Measurements from ENCODE around the gene ITGAV.

ITGAV gene

DNA sequence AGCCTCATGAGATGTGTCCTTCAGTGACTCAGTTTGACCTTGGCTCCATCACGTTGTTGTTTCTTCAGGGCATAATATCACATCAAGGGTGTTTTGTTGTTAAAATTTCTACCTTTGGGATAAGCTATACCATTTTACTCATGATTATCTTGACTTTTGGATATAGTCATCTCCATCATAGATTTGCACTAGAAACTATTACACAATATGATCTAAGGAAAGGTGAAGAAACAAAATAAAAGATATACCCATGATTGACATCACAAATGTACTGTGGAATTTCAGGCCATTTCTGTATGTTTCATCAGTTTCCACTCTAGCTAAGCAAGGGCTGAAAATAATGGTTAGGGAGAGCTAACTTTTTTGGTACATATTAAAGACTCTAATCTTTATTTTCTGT, 79.3 kb downstream of the ITGAV start:
- DNase-seq (ENCODE audit: low spot score), result no peak

DNA sequence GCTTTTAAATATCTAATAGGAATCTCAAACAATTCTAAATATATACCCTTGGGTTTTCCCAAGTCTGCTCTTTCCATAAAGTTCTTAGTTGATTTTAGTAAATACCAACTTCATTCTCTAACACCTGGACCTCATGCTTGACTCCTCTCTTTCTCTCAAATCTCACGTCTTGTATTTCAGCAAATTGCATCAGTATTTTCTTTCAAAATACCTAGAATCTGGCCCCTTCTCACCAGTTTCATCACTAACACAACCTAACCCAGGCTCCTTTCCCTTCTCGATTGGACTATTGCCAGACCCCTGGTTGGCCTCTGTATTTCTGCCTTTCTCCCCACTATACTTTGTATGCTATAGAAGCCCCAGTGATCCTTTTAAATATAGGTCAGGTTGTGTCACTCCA, 81.0 kb downstream of the ITGAV start:
- no peak for DNase-seq (ENCODE audit: low spot score)

- no peak for DNase-seq (ENCODE audit: low spot score)
Observed at GRCh38 chr2:186675380-186675779, 85.5 kb downstream of the ITGAV start.

DNA sequence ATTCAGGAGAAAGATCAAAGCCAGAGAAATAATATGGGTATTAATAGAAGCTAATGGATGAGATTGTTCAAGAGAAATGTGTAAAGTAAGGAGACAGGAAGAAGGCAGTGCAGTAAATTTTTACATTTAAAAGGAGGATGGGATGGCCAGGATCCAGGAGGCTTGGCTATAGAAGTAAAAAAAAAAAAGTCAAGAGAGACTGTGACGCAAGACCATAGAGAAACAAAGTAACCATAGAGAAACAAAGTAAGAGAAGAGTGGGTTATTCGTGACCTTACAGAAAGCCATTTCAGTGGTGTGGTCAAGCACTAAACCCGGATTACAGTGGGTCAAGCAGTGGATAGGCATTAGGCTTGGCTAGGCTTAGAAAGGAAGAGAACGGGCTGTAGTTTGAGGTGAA, 93.5 kb downstream of the ITGAV start:
- no peak for DNase-seq (ENCODE audit: low spot score)

GRCh38 chr2:186687807-186688211, 98.0 kb downstream of the ITGAV start:
- DNase-seq (ENCODE audit: low spot score), result peak; percentile 3

- DNase-seq (ENCODE audit: low spot score), result no peak
Observed at GRCh38 chr2:186688813-186689212, 99.0 kb downstream of the ITGAV start.

DNA sequence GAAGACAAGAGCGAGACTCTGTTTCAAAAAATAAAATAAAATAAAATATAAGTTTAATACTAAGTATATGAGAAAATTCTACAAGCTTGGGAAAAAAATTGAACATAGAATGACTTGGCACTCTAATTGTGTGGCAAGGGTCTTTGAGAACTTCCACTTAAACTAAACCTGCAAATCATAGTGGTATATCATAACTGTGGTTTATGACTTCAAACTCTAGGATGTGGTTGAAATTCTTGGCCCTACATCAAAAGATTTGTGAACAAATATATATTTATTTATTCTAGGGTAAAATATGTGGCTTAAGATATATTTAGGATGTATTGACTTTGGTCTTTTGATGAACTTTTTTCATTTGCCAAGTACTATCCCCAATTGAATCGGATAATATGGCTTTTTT, 100.9 kb downstream of the ITGAV start:
- no peak for DNase-seq (ENCODE audit: low spot score)

DNA sequence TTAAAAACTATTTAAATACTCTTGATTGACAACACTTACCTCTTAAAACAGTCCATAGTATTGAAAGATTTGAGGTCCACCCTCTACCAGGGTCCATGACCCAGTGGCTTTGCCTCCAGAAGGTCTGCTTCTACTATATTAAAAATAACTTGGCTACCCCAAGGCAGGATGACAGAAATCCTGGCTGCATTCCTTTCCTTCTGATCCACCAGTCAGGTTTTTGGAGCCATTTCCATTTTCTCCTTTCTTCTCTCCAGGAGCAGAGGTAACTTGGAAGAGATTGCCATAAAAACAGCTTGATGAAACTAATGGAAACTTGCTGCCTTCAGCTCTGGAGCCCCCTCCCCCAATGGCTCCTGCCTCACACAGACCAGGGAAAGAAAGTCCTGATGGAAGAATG, 101.4 kb downstream of the ITGAV start:
- DNase-seq (ENCODE audit: low spot score), result no peak

GRCh38 chr2:186691900-186692299, 102.0 kb downstream of the ITGAV start:
- DNase-seq (ENCODE audit: low spot score), result no peak

DNA sequence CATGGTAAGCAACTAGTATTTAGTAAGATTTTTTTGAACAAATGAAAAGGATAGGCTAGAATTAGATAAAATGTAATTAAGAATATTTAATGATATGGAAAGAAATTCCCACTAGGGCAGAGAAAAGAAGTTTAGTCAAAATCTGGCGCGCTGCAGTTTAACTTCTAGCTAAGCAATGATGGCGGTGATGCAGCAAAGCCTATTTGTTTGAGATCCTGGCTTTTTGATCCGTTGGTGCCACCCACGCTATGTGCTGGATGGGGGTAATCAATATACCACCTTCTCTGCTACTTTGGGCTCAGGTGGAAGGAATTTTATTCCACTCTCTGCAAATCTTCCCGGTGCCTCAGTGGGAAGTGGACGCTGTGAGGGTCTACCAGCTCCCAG, 103.6 kb downstream of the ITGAV start:
- DNase-seq (ENCODE audit: low spot score), result no peak

DNA sequence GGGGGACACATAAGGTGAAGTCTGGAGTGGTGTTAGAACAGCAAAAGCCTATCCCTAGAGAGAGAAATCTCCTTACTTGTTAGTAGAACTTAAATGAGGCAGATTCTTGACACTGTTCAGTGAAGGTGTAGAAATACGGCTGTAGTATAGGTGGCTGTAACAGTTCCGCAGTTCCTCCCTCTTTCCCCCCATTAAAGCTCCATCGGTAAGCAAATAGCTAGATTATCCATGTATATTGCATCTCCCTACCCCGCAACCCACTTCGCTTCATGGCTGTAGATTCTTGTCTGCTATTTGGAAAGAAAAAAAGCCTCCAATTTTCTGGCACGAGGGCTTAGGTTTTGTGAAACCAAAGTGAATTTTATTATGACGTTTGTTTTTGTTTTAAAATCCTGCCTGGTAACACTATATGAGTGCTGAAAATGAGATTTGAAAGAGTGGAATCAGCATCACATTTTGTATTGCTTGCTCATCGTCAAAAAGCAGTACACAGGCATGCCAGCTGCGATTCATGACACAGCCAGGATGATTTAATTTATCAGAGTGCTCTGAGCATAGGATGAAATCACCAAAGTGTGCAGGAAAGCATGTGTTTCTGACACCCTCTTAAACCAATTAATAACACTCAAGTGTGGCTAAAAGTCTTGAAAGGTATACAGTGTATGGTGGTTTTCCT, 105.4 kb downstream of the ITGAV start:
- peak; percentile 85 for DNase-seq (ENCODE audit: low spot score)

GRCh38 chr2:186696290-186696689, 106.4 kb downstream of the ITGAV start:
- DNase-seq (ENCODE audit: low spot score), result no peak

- no peak for DNase-seq (ENCODE audit: low spot score)
Observed at GRCh38 chr2:186696804-186697203, 106.9 kb downstream of the ITGAV start.

- DNase-seq (ENCODE audit: low spot score), result peak; percentile 86
Observed at GRCh38 chr2:186697536-186697935, 107.7 kb downstream of the ITGAV start.

- DNase-seq (ENCODE audit: low spot score), result no peak
Observed at GRCh38 chr2:186699742-186700141, 109.9 kb downstream of the ITGAV start.

- no peak for DNase-seq (ENCODE audit: low spot score)
Observed at GRCh38 chr2:186702006-186702405, 112.2 kb downstream of the ITGAV start.

GRCh38 chr2:186702501-186702900, 112.6 kb downstream of the ITGAV start:
- no peak for DNase-seq (ENCODE audit: low spot score)

GRCh38 chr2:186704897-186705296, 115.0 kb downstream of the ITGAV start:
- no peak for DNase-seq (ENCODE audit: low spot score)

GRCh38 chr2:186709529-186710450, 119.9 kb downstream of the ITGAV start:
- DNase-seq (ENCODE audit: low spot score), result no peak

GRCh38 chr2:186713691-186714090, 123.8 kb downstream of the ITGAV start:
- no peak for DNase-seq (ENCODE audit: low spot score)

GRCh38 chr2:186714611-186715010, 124.8 kb downstream of the ITGAV start:
- no peak for DNase-seq (ENCODE audit: low spot score)

DNA sequence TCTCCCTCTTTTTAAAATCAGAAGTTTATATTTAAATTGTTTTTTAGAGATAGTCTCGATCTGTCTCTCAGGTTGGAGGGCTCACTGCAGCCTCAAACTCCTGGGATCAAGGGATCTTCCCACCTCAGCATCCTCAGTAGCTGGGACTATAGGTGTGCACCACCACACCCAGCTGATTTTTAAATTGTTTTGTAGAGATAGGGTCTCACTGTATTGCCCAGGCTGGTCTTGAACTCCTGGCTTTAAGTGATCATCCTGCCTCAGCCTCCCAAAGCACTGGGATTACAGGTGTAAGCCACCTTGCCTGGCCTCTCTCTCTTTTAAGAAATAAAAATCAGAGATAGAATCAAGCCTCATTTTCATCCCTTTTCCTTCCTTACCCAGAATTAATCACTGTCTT, 126.1 kb downstream of the ITGAV start:
- no peak for DNase-seq (ENCODE audit: low spot score)

DNA sequence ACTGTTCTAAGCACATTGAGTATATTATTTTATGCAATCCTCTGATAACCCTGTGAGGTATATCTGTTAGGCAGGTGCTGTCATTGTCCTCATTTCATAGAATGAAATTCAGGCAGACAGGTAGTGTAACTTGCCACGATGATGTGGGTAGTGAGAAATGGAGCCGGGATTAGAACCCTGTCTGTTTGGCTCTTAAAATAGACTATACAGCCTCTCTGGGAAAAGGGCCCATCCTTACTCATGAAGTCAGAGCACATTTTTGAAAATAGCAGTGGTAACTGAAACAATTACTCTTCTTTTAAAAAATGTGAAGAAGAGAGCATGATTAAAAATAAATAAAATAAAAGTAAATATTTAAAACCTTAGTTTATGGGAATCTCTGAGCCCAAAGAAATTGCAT, 127.0 kb downstream of the ITGAV start:
- no peak for DNase-seq (ENCODE audit: low spot score)

Data from RKO (cell line).